NCI-H2107 (cell line): ENCODE measurements around the gene LRRC51.
"Not testable (repeated sequence)": the region's sequence is repeated elsewhere in the genome, so short reads cannot be mapped to it uniquely, and the experiment has no call there.

Source experiments
- DNase-seq: peaks from one replicate; lab custom pipeline; 2025; lab: John Stamatoyannopoulos, UW

Gene LRRC51

DNA sequence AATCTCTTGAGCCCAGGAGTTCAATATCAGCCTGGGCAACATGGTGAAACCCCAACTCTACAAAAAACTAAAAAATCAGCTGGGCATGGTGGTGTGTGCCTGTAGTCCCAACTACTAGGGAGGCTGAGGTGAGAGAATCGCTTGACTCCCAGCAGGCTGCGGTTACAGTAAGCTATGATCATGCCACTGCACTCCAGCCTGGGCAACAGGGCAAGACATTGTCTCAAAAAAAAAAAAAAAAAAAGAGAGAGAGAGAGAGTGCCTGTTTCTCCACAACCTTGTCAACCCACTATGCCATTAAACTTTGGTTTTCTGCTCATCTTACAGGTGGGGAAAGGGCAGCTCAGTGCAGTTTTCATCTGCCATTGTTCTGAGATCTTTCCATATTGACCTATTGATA is 60.0 kb downstream of the LRRC51 start:
- no peak for DNase-seq

DNA sequence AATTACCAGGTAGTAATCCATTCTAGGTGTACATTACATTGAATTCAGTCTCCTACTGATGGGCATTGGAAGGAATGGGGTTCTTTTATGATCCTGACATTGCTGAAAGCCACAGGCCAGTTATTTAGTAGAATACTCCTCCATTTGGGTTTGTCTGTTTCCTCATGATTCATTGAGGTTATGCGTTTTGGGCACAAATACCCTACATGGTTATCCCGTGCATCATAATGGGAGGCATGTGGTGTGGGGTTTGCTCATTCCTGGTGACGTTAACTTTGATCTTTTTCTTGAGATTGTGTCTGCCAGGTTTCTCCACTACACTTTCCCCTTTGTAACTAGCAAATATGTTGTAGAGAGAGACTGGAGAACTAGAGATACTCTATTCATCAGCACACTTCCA is 60.4 kb downstream of the LRRC51 start:
- DNase-seq = no peak

DNA sequence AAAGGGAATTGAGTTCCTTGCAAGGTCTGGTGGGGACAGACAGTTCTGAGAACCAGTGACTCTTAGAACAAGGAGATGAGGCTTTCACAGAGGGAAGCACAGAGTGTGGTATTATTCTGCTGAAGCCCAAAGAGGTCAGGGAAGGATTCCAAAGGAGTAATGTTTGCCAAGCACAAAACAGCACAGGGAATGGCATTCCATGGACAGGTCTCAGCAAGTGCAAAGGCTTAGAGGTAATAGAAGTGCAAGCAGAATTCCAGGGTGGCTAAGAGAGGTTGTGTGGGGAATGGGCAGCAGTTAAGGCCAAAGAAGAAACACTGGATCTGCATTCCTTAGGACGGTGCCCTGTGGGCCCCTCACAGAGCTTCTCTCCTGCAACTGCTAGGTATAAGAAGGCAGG is 61.4 kb downstream of the LRRC51 start:
- not testable (repeated sequence) for DNase-seq

- not testable (repeated sequence) for DNase-seq
Measured at GRCh38 chr11:72142543-72142942, 61.9 kb downstream of the LRRC51 start.

- no peak for DNase-seq
Measured at GRCh38 chr11:72144807-72145565, 64.3 kb downstream of the LRRC51 start.
